C4-2B (cell line): ENCODE data around the gene LRP1-AS.

Experiments used
- H3K27ac ChIP-seq: fragments of 450-650 bp; 2 replicates; pipeline ENCODE4 v1.5.1; 2017
- ZFX ChIP-seq: fragments of 450-650 bp; IDR thresholded peaks from 2 replicates; pipeline ENCODE4 v1.6.1; 2017
- TF ChIP-seq, protein P1 (sequence below): fragments of 450-650 bp; conservative IDR thresholded peaks from 2 replicates; pipeline ENCODE4 v1.5.1; 2017; ENCODE audit warnings: mild to moderate bottlenecking

LRP1-AS gene

GRCh38 chr12:57098546-57098945 is 48.9 kb downstream of the LRP1-AS start:
- no peak overlapping the region for H3K27ac ChIP-seq
- TF ChIP-seq ZFX: no peak

- no peak overlapping the region for H3K27ac ChIP-seq
These were observed 49.9 kb downstream of the LRP1-AS start for GRCh38 chr12:57097554-57097835.

GRCh38 chr12:57096748-57097553 is 50.5 kb downstream of the LRP1-AS start:
- TF ChIP-seq ZFX: no peak
- TF ChIP-seq, protein P1, sequence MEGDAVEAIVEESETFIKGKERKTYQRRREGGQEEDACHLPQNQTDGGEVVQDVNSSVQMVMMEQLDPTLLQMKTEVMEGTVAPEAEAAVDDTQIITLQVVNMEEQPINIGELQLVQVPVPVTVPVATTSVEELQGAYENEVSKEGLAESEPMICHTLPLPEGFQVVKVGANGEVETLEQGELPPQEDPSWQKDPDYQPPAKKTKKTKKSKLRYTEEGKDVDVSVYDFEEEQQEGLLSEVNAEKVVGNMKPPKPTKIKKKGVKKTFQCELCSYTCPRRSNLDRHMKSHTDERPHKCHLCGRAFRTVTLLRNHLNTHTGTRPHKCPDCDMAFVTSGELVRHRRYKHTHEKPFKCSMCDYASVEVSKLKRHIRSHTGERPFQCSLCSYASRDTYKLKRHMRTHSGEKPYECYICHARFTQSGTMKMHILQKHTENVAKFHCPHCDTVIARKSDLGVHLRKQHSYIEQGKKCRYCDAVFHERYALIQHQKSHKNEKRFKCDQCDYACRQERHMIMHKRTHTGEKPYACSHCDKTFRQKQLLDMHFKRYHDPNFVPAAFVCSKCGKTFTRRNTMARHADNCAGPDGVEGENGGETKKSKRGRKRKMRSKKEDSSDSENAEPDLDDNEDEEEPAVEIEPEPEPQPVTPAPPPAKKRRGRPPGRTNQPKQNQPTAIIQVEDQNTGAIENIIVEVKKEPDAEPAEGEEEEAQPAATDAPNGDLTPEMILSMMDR: no peak
- no peak overlapping the region for H3K27ac ChIP-seq

More at GRCh38 chr12:57097554-57097835, 49.9 kb downstream of the LRP1-AS start:
- no peak for TF ChIP-seq ZFX
- TF ChIP-seq, protein P1: no peak

GRCh38 chr12:57096099-57096572 is 51.3 kb downstream of the LRP1-AS start:
- TF ChIP-seq, protein P1: no peak
- no peak for TF ChIP-seq ZFX
- no peak overlapping the region for H3K27ac ChIP-seq

GRCh38 chr12:57095440-57095839 is 52.0 kb downstream of the LRP1-AS start:
- TF ChIP-seq ZFX: no peak
- TF ChIP-seq, protein P1: no peak
- H3K27ac ChIP-seq: no peak overlapping the region
